Fibroblast of upper back skin (primary cell): ENCODE data around the gene HIVEP3.

ENCODE experiments used
- DNase-seq: peaks from one replicate; pipeline ENCODE4 v3.0.0-alpha.2; 2013

The HIVEP3 gene

DNA sequence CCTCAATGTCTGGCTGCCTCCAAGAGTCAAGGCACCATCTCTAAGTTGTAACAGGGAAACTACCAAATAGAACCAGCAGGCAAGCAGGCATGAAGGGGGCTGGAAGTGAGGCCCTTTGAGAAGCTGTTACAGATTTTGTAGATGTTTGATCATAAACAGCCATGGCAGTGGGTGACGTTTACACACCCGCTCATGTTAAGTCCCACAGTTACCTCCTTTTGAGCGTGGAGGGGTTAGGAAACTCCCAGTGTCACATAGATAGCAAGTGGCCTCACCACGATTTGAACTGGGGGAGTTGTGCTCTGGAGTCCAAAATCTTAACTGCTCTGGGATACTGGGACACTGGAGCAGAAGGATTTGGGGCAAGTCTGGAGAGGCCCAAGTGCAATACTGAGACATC, 192.4 kb downstream of the HIVEP3 start:
- no peak for DNase-seq

GRCh38 chr1:41724926-41725325, 193.8 kb downstream of the HIVEP3 start:
- no peak for DNase-seq

GRCh38 chr1:41724248-41724647, 194.5 kb downstream of the HIVEP3 start:
- no peak for DNase-seq

DNA sequence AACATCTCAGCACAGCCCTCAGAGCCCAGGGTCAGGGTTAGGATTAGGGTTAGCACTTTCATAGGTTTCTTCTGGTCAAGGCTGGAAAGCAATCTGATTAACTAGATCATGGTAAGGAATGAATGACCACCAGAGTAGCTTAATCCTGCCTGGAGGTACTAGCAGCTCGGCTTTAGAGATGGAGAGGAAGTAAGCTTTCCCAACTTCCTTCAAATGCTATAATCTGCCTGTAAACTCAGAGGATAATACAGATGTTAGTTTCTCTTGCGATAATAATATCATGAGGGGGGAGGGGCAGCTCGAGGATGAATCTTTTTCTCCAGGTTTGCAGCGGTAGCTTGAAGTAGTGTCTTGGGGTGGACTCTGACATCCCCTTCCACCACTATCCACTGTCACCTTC, 194.9 kb downstream of the HIVEP3 start:
- DNase-seq, result no peak

GRCh38 chr1:41722184-41722583, 196.5 kb downstream of the HIVEP3 start:
- DNase-seq, result no peak

- no peak for DNase-seq
Measured at GRCh38 chr1:41720861-41721410, 197.8 kb downstream of the HIVEP3 start.

DNA sequence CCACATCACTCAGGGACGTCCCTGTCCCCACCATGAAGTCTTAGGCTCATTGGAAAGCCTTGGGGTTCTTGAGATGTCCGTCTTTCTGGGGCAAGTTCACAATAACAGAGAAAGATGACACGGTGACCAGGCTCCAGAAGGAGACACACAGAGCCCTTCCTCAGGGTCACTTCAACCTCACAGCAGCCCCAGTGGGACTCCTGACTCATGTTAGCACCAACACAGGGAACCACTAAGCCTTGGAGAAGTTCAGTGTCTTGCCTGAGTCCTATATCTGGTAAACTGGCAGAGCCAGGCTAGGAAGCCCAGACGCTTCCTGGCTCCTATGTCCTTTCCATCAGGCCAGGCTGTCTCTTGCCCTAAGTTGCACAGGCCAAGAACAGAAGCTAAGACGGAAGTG, 199.1 kb downstream of the HIVEP3 start:
- DNase-seq, result no peak

DNA sequence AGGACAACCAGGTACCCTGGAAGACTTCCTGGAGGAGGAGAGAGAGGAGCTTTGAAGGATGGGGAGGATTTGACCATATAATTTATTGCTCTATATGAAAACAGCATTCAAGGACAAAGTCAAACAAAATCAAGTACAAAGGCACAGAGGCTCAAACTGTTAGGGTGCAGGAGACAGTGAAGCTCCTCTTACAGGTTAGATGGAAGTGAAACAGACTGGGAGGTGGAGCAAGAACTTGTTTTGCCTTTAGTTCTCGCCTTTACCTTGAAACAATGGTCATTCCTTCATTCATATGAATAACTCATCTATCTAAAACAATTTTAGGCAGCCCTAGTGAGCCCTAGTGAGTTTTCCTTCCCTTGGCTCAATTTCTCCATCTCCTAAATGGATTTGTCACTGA, 199.6 kb downstream of the HIVEP3 start:
- DNase-seq, result no peak

- DNase-seq, result no peak
Measured at GRCh38 chr1:41718497-41718896, 200.2 kb downstream of the HIVEP3 start.

DNA sequence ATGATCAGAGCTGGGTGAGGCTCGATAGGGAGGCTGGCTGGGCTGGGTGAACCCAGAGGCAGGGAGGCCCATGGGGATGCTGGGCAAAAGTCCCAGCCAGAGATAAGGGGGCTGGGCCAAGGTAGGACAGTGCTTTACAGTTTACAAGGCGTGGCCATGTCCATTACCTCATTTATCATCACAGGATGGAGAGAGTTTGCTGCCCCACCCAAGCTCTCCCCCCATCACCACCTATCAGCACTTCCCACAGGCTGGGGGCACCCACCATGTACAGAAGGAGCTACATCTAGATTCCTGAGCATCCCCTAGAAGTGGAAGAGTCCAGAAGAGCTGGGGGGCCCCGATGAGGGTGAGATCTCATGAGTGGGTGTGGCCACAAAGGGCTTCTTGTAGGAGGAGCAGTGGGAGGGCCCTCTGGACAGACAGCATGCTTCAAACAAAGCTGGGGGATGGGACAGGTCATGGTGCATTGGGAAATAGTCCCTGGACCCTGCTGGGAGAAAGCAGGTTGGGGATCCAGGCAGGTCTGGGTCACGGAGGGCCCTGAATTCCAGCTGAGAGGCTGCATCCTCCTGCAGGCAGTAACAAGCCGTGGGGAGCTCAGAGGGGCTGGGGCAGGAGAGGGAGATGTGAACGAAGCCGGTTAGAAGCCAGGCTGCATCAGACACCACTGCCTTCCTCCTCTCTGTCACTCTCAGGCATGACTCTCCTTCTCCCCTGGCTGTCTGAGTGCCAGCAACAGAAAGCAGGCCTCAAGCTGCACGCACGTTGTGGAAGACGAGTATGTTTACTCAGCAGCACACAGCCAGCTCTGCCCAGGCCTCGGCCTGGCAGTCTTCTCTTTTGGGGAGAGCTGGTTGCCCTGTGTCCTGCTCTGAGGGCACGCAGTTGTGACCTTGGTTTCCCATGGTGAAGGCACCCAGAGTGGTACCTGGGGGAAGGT, 202.3 kb downstream of the HIVEP3 start:
- DNase-seq, result no peak

GRCh38 chr1:41715441-41716095, 203.2 kb downstream of the HIVEP3 start:
- no peak for DNase-seq

GRCh38 chr1:41714638-41715389, 203.9 kb downstream of the HIVEP3 start:
- no peak for DNase-seq

DNA sequence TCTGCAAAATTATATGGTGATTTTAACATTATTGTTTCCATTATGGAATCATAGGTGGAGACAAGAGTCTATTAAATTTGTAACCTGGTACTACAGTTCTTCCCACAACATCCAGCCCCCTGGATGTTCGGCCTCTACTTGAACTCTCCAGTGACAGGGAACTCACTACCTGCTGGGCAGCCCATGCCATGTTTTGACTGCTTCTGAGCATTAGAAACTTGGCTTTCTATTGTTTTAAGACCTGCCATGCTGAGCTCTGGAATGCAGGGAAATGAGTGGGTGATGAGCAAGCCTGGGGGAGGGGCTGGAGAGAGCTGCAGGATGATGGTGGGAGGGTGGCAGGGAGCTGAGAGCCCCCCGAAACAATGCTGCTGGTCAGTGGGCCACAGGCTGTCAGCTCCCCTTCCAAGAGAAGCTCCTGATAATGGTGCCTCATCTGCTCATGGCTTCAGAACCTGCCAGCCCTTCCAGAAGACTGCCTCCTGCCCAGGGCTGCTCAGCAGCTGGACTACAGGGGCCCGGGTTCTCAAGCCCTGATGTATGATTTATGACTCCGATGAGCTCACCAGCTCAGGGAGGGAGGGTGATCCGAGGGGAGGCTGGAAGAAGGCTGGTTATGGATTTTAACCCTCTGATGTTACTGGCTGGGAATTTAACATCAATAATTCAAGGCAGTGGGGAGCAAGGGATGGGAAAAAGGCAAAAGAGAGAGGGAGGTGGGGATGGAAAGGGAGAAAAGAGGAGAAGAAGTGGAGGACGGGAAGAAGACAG, 205.0 kb downstream of the HIVEP3 start:
- peak; percentile 95 for DNase-seq

- DNase-seq, result no peak
Measured at GRCh38 chr1:41713141-41713540, 205.6 kb downstream of the HIVEP3 start.

DNA sequence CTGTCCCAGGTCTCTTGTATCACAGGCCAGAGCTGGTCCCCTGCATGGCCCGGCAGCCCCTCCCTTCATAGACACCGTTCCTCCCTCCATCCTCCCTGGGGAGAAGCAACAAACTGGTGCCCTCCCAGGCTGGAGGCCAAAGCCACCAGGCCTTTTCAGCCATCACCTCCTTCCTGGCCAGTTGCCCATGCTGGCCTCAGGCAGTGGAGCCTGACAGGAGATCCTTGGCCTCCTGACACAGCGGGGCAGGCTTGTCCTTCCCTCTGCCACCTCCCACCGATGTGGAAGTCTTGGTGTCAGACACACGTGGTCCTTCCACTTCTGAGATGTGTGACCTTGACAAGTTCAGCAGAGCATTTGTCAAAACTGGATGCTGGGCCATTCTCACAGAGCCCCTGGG, 206.0 kb downstream of the HIVEP3 start:
- no peak for DNase-seq

DNA sequence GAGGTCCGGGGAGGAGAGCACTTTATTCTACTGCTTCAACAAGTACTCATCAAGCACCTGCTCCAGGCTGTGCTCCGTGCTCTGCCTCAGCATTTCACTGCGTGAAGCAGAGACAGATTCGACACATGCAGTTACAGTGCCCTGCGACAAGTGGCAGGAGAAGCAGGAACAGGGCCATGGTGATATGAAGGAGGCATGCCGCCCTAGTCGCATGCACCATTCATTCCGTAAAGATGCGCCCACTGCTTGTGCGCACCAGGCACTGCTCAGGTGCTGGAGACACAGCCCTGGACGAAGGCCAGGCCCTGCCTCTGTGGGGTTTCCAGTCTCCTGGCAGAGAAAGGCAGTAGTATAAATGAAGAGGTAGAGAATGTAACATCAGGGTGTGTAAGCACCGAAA, 206.6 kb downstream of the HIVEP3 start:
- no peak for DNase-seq

- no peak for DNase-seq
Measured at GRCh38 chr1:41711581-41711980, 207.1 kb downstream of the HIVEP3 start.

DNA sequence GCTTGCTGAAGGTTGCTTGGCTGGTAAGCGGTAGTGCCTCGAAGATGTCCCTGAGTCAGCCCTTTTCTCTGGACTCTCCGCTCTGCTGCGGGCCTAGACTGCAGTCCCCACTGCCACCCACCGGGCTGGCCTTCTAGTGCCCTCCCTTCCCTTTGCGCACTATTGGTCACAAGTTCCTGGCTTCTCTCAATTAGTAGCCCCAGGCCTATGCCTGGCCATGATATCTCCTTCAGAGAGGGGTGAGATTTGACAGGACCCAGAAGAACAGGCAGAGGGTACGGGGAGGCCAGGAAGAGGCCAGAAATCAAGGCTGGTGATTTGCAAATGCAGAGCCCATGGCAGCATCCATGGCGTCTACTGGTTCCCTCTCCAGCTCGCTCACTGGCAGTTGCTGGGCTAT, 207.7 kb downstream of the HIVEP3 start:
- DNase-seq, result no peak

GRCh38 chr1:41709873-41710272, 208.8 kb downstream of the HIVEP3 start:
- DNase-seq, result no peak

- DNase-seq, result no peak
Measured at GRCh38 chr1:41709331-41709730, 209.4 kb downstream of the HIVEP3 start.

GRCh38 chr1:41708332-41708731, 210.4 kb downstream of the HIVEP3 start:
- DNase-seq, result no peak

DNA sequence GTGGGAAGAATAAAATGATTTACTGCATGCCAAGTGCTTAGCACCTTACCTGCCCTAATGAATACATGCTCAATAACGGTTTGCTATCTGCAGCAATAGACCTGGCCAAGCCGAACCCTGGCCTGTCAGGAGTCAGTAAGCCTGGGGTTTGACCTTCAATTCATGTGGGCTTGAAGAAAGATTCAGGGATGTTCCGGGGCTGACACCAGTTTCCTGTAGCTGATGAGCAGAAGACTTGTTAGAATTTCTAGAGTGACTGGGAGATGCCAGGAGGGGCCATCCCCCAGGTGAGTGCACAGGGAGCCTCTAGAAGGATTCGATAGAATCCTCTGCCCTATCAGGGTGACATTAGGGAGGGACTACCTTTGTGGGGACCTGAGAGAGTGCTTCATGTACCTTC, 210.9 kb downstream of the HIVEP3 start:
- no peak for DNase-seq

DNA sequence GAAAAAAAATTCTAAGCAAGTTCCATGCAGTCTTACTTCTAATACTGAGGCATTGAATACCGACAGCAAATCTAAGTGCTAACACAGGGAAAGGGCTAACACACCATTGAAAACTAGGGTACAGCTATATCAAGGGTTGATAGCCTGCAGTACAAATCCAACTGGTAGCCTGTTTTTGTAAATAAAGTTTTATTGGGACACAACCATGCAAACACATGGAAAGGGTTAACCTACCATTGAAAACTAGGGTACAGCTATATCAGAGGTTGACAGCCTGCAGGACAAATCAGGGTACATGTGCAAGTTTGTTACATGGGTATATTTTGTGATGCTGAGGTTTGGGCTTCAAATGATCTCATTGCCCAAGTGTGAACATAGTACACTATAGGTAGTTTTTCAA, 212.9 kb downstream of the HIVEP3 start:
- no peak for DNase-seq
